VCaP (cell line): ENCODE data around the gene ALOX15B.

Experiments
- H3K27ac ChIP-seq: fragments of 450-650 bp; 2 replicates; pipeline ENCODE4 v1.5.1; 2017
- CTCF ChIP-seq: fragments of 450-650 bp; conservative IDR thresholded peaks from 2 replicates; pipeline ENCODE4 v1.5.1; 2017; ENCODE audit warnings: mild to moderate bottlenecking, moderate library complexity

Gene ALOX15B

GRCh38 chr17:8095361-8095760 lies 56.5 kb downstream of the ALOX15B start:
- no peak overlapping the region for H3K27ac ChIP-seq
- no peak for TF ChIP-seq CTCF

- no peak overlapping the region for H3K27ac ChIP-seq
- TF ChIP-seq CTCF, result no peak
Observed at GRCh38 chr17:8096541-8096940, 57.7 kb downstream of the ALOX15B start.
